ENCODE data around the gene HSD17B13.

GRCh38 chr4:87337361-87337760 is 14.7 kb upstream of the HSD17B13 start:
- TF ChIP-seq, protein P1, sequence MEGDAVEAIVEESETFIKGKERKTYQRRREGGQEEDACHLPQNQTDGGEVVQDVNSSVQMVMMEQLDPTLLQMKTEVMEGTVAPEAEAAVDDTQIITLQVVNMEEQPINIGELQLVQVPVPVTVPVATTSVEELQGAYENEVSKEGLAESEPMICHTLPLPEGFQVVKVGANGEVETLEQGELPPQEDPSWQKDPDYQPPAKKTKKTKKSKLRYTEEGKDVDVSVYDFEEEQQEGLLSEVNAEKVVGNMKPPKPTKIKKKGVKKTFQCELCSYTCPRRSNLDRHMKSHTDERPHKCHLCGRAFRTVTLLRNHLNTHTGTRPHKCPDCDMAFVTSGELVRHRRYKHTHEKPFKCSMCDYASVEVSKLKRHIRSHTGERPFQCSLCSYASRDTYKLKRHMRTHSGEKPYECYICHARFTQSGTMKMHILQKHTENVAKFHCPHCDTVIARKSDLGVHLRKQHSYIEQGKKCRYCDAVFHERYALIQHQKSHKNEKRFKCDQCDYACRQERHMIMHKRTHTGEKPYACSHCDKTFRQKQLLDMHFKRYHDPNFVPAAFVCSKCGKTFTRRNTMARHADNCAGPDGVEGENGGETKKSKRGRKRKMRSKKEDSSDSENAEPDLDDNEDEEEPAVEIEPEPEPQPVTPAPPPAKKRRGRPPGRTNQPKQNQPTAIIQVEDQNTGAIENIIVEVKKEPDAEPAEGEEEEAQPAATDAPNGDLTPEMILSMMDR (IDR thresholded peaks at IDR 0.05), result no peak
- TF ChIP-seq EP300 (IDR thresholded peaks at IDR 0.05), result no peak
- TF ChIP-seq POLR2A (IDR thresholded peaks at IDR 0.05), result no peak

Measured in tibial nerve (tissue), 4 donors.